Memory B cell (primary cell): ENCODE measurements around the gene H19.

Experiments
- ATAC-seq: fragments of 150-1000 bp; cut with Tn5 transposase; 2 replicates; pipeline ENCODE4 v1.10.0; 2021; ENCODE audit warnings: low read depth, mild to moderate bottlenecking, moderate library complexity
- DNase-seq, 2 donors: peaks; one replicate each; pipeline ENCODE4 v3.0.0; 2022; ENCODE audit warnings: low spot score in 2 of 2
- H3K27ac Mint-ChIP-seq: one replicate; pipeline ENCODE4 v1.8.0; 2022; ENCODE audit warnings: mild to moderate bottlenecking, moderate library complexity, mixed read lengths
- H3K27me3 Mint-ChIP-seq: one replicate; pipeline ENCODE4 v1.8.0; 2022; ENCODE audit warnings: mixed read lengths
- H3K36me3 Mint-ChIP-seq: one replicate; pipeline ENCODE4 v1.8.0; 2022; ENCODE audit warnings: mild to moderate bottlenecking, mixed read lengths
- H3K4me1 Mint-ChIP-seq: one replicate; pipeline ENCODE4 v1.8.0; 2022; ENCODE audit warnings: mixed read lengths
- H3K4me3 Mint-ChIP-seq: one replicate; pipeline ENCODE4 v1.8.0; 2022; ENCODE audit warnings: mild to moderate bottlenecking, moderate library complexity, mixed read lengths
- H3K9me3 Mint-ChIP-seq: one replicate; pipeline ENCODE4 v1.8.0; 2022; ENCODE audit warnings: mixed read lengths

The H19 gene

DNA sequence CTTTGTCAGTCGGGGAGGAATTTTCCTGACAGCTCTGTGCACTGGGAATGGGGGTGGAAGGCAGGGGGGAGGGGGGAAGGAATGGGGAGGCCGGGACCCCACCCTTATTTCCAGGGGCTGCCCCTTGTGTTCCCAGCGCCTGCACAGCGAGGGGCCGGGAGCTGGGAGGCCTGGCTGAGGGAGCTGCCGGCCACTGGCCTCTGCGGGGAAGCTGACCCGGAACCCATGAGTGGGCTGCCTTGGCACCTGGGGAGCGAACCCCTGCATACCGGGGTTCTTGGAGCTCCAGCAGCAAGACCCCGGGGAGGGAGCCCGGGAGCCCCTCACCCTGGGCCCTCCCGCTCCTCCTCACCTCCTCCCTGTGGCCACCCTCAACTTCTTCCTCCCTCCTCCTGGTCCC, 3.5 kb downstream of the H19 start:
- no peak overlapping the region for H3K27ac Mint-ChIP-seq
- H3K4me1 Mint-ChIP-seq, result no peaks in the 10 kb centered on the region
- H3K27me3 Mint-ChIP-seq, result no peaks in the 10 kb centered on the region
- DNase-seq (no peak), ATAC-seq (no peak)
- no peaks in the 10 kb centered on the region for H3K36me3 Mint-ChIP-seq
- no peaks in the 10 kb centered on the region for H3K9me3 Mint-ChIP-seq
- no peak overlapping the region for H3K4me3 Mint-ChIP-seq

- no peak for DNase-seq
- ATAC-seq, result no peak
- H3K9me3 Mint-ChIP-seq, result no peaks in the 10 kb centered on the region
- H3K4me3 Mint-ChIP-seq, result no peak overlapping the region
- H3K27me3 Mint-ChIP-seq, result no peaks in the 10 kb centered on the region
- H3K27ac Mint-ChIP-seq, result no peak overlapping the region
- no peaks in the 10 kb centered on the region for H3K4me1 Mint-ChIP-seq
- H3K36me3 Mint-ChIP-seq, result no peaks in the 10 kb centered on the region
These were observed 5.5 kb downstream of the H19 start for GRCh38 chr11:1992111-1992510.

DNA sequence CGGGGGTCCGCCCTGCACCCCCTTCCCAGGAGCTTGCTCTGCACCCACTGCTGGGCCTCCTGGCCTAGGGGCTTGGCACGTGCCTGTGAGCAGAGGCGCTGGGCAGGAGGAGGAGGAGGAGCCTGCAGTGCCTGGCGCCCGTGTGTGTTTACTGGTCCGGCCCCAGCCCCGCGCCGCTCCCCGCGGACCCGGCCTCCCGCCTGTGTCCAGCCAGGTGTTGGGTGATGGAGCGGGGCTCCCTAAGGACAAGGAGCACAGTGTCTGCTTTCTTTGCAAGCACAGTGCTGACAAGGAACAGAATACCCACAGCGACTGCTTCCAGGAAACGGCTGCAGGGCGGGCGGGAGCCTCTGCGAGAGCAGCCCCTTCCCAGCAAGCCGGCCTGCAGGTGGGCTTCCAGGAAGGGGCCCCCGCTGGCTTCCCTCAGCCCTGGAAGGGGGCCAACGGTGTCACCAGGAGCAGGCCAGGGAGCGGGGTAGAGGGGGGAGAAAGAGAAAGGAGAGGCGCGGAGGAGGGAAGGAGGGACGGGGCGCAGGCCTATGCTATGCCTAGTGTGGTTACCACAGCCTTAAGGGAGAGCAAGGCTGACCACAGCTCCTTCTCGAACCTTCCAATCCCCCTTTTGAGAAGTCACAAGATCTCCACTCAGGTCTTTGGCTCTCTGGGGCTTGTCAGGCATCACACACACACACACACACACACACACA, 6.6 kb downstream of the H19 start:
- ATAC-seq, result no peak
- no peaks in the 10 kb centered on the region for H3K4me1 Mint-ChIP-seq

GRCh38 chr11:1989953-1990352, 7.7 kb downstream of the H19 start:
- H3K4me3 Mint-ChIP-seq, result no peak overlapping the region

More for the DNA sequence above, 6.6 kb downstream of the H19 start:
- H3K27me3 Mint-ChIP-seq, result no peaks in the 10 kb centered on the region
- no peak overlapping the region for H3K4me3 Mint-ChIP-seq
- DNase-seq, result no peak
- no peak overlapping the region for H3K27ac Mint-ChIP-seq
- H3K36me3 Mint-ChIP-seq, result no peaks in the 10 kb centered on the region
- no peaks in the 10 kb centered on the region for H3K9me3 Mint-ChIP-seq

GRCh38 chr11:1988667-1989317, 8.8 kb downstream of the H19 start:
- no peak overlapping the region for H3K4me3 Mint-ChIP-seq
- no peaks in the 10 kb centered on the region for H3K4me1 Mint-ChIP-seq
- DNase-seq (no peak), ATAC-seq (no peak)
- no peaks in the 10 kb centered on the region for H3K36me3 Mint-ChIP-seq
- no peaks in the 10 kb centered on the region for H3K27me3 Mint-ChIP-seq
- H3K9me3 Mint-ChIP-seq, result no peaks in the 10 kb centered on the region
- H3K27ac Mint-ChIP-seq, result no peak overlapping the region

More at GRCh38 chr11:1989953-1990352, 7.7 kb downstream of the H19 start:
- Mint-ChIP-seq H3K4me1 (no peaks in the 10 kb centered on the region), H3K27ac (no peak overlapping the region), H3K36me3 (no peaks in the 10 kb centered on the region), H3K9me3 (no peaks in the 10 kb centered on the region), H3K27me3 (no peaks in the 10 kb centered on the region)
- ATAC-seq, result no peak
- no peak for DNase-seq

GRCh38 chr11:1988174-1988573, 9.5 kb downstream of the H19 start:
- no peak for DNase-seq
- no peaks in the 10 kb centered on the region for H3K9me3 Mint-ChIP-seq
- H3K36me3 Mint-ChIP-seq, result no peaks in the 10 kb centered on the region
- no peak overlapping the region for H3K27ac Mint-ChIP-seq
- no peak for ATAC-seq
- H3K4me1 Mint-ChIP-seq, result no peaks in the 10 kb centered on the region
- H3K4me3 Mint-ChIP-seq, result no peak overlapping the region
- H3K27me3 Mint-ChIP-seq, result no peaks in the 10 kb centered on the region

GRCh38 chr11:1987024-1987423, 10.6 kb downstream of the H19 start:
- Mint-ChIP-seq H3K27me3 (no peaks in the 10 kb centered on the region), H3K27ac (no peak overlapping the region), H3K4me1 (no peaks in the 10 kb centered on the region), H3K4me3 (no peak overlapping the region), H3K9me3 (no peaks in the 10 kb centered on the region), H3K36me3 (no peaks in the 10 kb centered on the region)
- ATAC-seq, result no peak
- DNase-seq, result no peak

DNA sequence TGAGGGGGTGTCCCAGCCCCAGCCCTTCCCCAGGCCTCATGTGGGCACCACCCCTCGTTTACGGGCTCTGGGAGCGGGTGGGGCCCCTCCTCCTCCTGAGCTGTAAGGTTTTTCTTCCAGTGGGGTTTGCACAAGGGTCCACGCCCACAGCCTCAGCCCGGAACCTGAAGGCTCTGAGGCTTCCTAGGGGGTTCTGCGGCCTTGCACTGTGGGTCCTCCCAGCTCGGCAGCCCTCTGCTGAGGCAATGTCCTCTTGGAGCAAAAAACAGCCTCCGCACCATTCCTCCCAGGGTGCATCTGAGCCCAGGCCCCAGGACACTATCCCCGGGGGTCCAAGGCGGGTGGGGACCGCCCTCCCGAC, 14.1 kb downstream of the H19 start:
- Mint-ChIP-seq H3K27me3 (no peaks in the 10 kb centered on the region), H3K27ac (no peak overlapping the region), H3K36me3 (no peaks in the 10 kb centered on the region), H3K9me3 (no peaks in the 10 kb centered on the region), H3K4me3 (no peak overlapping the region), H3K4me1 (no peaks in the 10 kb centered on the region)
- no peak for DNase-seq
- no peak for ATAC-seq

DNA sequence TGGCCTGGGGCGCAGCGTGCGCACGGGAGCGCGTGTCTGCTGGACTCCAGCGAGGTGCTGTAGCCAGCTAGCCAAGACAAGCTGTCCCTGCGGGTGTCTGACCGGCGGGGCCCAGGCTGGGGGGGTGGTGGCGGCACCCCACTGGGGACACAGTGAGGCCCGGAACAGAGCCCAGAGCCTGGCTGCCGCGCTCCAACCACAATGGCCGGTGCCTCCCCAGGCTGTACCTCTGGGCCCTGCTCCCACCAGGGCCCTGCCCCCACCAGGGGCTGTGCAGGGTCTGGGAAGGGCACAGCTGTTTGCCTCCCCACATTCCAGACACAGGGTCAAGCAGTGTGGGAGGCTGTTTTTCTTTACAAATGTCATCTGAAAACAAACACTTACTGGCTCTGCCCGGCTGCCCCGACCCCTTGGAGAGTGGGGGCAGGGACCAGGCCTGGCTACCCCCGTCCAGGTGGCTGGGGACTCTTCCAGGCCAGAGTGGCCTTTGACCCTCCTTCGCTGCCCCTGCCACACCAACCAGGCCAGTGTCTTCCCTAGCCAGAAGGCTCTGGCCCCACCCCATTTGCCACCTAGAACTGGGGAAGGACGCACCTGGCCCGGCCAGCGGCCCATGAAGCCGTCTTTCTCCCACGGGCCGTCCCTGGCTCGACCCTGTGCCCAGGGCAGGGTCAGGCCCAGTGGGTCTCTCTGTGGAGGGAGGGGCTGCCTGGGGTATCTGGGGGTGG, 14.6 kb downstream of the H19 start:
- no peaks in the 10 kb centered on the region for H3K4me1 Mint-ChIP-seq

DNA sequence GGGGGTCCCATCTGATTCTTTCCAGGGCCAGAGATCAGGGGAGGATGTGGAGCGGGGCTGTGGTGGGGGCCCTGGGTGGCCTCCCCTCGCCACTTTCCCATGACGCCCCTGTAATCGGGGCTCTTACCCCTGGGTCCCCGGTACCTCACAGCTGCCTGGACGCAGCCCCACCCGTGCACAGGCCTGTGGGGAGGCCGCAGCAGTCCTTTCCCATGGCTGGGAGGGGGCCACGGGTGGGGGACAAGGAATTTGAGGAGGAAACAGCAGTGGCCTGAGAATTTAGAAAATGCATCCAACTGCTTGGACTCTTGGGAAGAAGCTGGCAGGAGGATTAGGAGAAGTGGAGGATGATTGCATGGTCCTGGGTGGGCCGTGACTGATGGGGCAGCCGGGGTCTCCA, 18.0 kb downstream of the H19 start:
- Mint-ChIP-seq H3K36me3 (no peaks in the 10 kb centered on the region), H3K27ac (no peak overlapping the region), H3K4me3 (no peak overlapping the region), H3K4me1 (no peaks in the 10 kb centered on the region), H3K27me3 (no peaks in the 10 kb centered on the region), H3K9me3 (no peaks in the 10 kb centered on the region)
- DNase-seq, result no peak
- no peak for ATAC-seq

More for the DNA sequence above, 14.6 kb downstream of the H19 start:
- H3K27ac Mint-ChIP-seq, result no peak overlapping the region
- H3K36me3 Mint-ChIP-seq, result no peaks in the 10 kb centered on the region
- H3K9me3 Mint-ChIP-seq, result no peaks in the 10 kb centered on the region
- H3K27me3 Mint-ChIP-seq, result no peaks in the 10 kb centered on the region
- DNase-seq, result no peak
- ATAC-seq, result no peak
- no peak overlapping the region for H3K4me3 Mint-ChIP-seq

- Mint-ChIP-seq H3K9me3 (no peaks in the 10 kb centered on the region), H3K4me3 (no peak overlapping the region), H3K27ac (no peak overlapping the region), H3K27me3 (no peaks in the 10 kb centered on the region), H3K36me3 (no peaks in the 10 kb centered on the region), H3K4me1 (no peaks in the 10 kb centered on the region)
- ATAC-seq (peak; percentile 27), DNase-seq (no peak)
These were observed 18.7 kb downstream of the H19 start for GRCh38 chr11:1978720-1979473.

DNA sequence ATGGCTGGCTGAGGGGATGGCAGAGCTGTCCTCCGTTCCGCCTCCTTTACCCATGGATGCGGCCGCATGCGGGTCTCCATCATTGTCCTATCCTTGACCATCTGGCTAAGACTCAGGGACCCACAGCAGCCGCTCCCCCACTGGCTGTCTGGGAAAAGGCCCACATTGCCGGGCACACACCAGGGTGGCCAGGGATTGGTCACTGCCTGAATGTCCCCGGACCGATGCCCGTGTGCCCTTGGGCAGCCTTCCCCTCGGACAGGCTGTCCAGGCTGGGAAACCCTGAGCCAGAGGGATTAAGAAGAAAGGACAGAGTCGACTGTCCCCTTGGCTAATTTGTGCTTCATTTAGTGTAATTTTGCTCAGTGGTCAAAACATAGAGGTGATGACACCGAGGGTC, 22.5 kb downstream of the H19 start:
- ATAC-seq, result no peak
- DNase-seq, result no peak
- Mint-ChIP-seq H3K4me1 (no peaks in the 10 kb centered on the region), H3K9me3 (no peaks in the 10 kb centered on the region), H3K27me3 (no peaks in the 10 kb centered on the region), H3K27ac (no peak overlapping the region), H3K4me3 (no peak overlapping the region), H3K36me3 (no peaks in the 10 kb centered on the region)

DNA sequence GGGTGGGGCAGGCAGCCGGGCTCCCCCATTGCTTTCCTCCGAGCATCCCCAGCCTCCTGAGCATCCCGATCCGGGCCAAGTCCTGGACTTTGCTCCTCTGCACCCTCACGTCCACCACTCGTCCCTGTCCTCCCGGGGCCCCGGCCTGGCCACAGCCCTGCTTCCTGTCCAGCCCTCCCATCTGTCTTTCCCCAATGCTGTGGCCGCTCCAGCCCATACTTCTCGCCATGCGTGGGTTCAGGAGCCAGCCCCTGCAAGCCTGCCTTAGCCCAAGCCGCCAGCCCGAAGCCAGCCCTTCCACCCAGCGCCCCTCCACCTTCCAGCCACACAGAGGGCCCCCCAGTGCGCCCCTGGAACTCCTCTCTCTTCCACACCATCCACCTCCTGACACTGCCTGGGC, 26.7 kb downstream of the H19 start:
- Mint-ChIP-seq H3K27me3 (no peaks in the 10 kb centered on the region), H3K9me3 (no peaks in the 10 kb centered on the region), H3K36me3 (no peaks in the 10 kb centered on the region), H3K4me3 (no peak overlapping the region), H3K27ac (no peak overlapping the region), H3K4me1 (no peaks in the 10 kb centered on the region)
- DNase-seq (no peak), ATAC-seq (no peak)

DNA sequence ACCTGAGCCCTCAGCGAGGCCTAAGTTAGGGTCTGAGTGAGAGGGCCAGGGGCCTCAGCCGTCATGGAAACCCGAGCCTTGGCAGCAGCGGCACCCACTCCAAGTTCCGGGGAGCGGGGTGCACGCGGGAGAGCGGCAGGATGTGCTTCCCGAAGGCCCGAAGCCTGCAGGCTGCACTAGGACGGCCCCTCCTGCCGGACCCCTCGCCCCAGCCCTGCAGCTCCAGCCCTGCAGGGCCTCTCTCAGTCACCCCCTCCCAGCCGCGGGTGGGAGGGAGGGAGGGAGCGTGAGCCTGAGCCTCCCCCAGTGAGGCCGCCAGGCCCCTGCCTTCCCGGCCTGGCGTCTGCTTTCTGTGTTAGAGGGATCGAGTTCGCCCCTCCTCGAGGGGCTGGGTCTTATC, 27.9 kb downstream of the H19 start:
- no peak overlapping the region for H3K4me3 Mint-ChIP-seq
- H3K36me3 Mint-ChIP-seq, result no peaks in the 10 kb centered on the region
- H3K4me1 Mint-ChIP-seq, result no peaks in the 10 kb centered on the region
- DNase-seq (no peak), ATAC-seq (no peak)
- no peaks in the 10 kb centered on the region for H3K9me3 Mint-ChIP-seq
- no peaks in the 10 kb centered on the region for H3K27me3 Mint-ChIP-seq
- H3K27ac Mint-ChIP-seq, result no peak overlapping the region
